ENCODE measurements around the gene DNAJC5. TPM values are rescaled to one million over a fixed set of nuclear protein-coding genes. Genes with fewer than 3 reads are reported as not detected.

DNAJC5 gene
- total RNA-seq, 1 donor from 2014 or later = 42.3 TPM

- intact Hi-C loops (cut with DNase I) = loop anchor here (5.0 kb wide), 1 partner anchor 79 kb away; the partner anchor contains the start of gene TCEA2
- DNase-seq (no peak), ATAC-seq (ENCODE audit: poor library complexity) (no peak)
These were observed 88.0 kb downstream of the DNAJC5 start for GRCh38 chr20:63982937-63983336.

Small RNAs within 50 kb of the gene (microRNA-seq; reads per million reads assigned to microRNA genes)
- 1.3 reads per million for gene MIR1914
- gene MIR647 = not detected
- not detected for gene MIR941-1
- gene MIR941-2 = not detected
- gene MIR941-3 = not detected
- gene MIR941-4 = not detected
- gene MIR941-5 = not detected

Other genes with a start within 250 kb of the DNAJC5 start
- gene STMN3, start 241.7 kb upstream of the DNAJC5 start, total RNA-seq = 4.3 TPM
- gene RTEL1, start 236.8 kb upstream of the DNAJC5 start, total RNA-seq = 7.3 TPM
- gene TNFRSF6B, start 198.5 kb upstream of the DNAJC5 start, total RNA-seq = 0.32 TPM
- 32.2 TPM for gene ARFRP1, start 187.2 kb upstream of the DNAJC5 start, total RNA-seq
- 16.0 TPM for gene ZGPAT, start 187.1 kb upstream of the DNAJC5 start, total RNA-seq
- 1.6 TPM for gene LIME1, start 158.5 kb upstream of the DNAJC5 start, total RNA-seq
- 95.0 TPM for gene SLC2A4RG, start 155.3 kb upstream of the DNAJC5 start, total RNA-seq
- gene ZBTB46, start 63.9 kb upstream of the DNAJC5 start, total RNA-seq = 13.5 TPM
- not detected for gene ABHD16B, start 33.6 kb upstream of the DNAJC5 start, total RNA-seq
- gene TPD52L2, start 29.9 kb upstream of the DNAJC5 start, total RNA-seq = 69.0 TPM
- gene UCKL1, start 61.3 kb downstream of the DNAJC5 start, total RNA-seq = 54.4 TPM
- gene ZNF512B, start 74.8 kb downstream of the DNAJC5 start, total RNA-seq = 11.3 TPM
- gene SAMD10, start 84.5 kb downstream of the DNAJC5 start, total RNA-seq = 6.0 TPM
- gene PRPF6, start 86.0 kb downstream of the DNAJC5 start, total RNA-seq = 45.3 TPM
- gene C20orf204, start 141.1 kb downstream of the DNAJC5 start, total RNA-seq = 0.38 TPM
- 34.3 TPM for gene SOX18, start 154.5 kb downstream of the DNAJC5 start, total RNA-seq
- gene TCEA2, start 168.1 kb downstream of the DNAJC5 start, total RNA-seq = 34.6 TPM
- gene RGS19, start 184.4 kb downstream of the DNAJC5 start, total RNA-seq = 6.7 TPM
- 0.75 TPM for gene OPRL1, start 185.0 kb downstream of the DNAJC5 start, total RNA-seq
- not detected for gene LKAAEAR1, start 189.3 kb downstream of the DNAJC5 start, total RNA-seq
- not detected for gene NPBWR2, start 212.4 kb downstream of the DNAJC5 start, total RNA-seq